Stimulated activated CD8-positive, alpha-beta memory T cell treated with anti-CD3 and anti-CD28 coated beads, Interleukin-2, amount 100 ng/mL, for 1 hour (primary cell): ENCODE data around the gene POLR2L.
A peak's percentile ranks its signal among the peaks of the same experiment; 100 is the strongest.

Experiments
- DNase-seq, 2 donors: peaks; one replicate each; pipeline ENCODE4 v3.0.0-alpha.2; 2020; ENCODE audit warnings: low read depth in 2 of 2

POLR2L gene

DNA sequence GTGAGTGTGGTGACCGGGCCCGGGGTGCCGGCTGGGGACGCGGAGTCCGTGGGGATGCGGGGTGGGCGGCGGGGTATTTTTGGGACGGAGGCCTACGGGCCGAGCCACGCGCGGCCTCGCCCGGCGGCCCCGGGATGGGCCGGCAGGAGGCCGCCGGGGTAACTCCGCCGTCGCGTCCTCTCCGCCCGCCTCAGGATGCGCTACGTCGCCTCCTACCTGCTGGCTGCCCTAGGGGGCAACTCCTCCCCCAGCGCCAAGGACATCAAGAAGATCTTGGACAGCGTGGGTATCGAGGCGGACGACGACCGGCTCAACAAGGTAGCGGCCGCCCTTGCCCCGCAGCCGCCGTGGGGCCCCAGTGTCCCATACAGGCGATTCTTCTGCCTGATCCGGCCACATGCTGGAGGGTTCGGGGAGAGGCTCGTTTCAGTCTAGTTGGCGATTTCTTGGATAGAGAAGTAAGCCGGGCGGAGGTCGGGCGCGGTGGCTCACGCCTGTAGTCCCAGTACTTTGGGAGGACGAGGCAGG is 32.2 kb downstream of the POLR2L start:
- no peak for DNase-seq

DNA sequence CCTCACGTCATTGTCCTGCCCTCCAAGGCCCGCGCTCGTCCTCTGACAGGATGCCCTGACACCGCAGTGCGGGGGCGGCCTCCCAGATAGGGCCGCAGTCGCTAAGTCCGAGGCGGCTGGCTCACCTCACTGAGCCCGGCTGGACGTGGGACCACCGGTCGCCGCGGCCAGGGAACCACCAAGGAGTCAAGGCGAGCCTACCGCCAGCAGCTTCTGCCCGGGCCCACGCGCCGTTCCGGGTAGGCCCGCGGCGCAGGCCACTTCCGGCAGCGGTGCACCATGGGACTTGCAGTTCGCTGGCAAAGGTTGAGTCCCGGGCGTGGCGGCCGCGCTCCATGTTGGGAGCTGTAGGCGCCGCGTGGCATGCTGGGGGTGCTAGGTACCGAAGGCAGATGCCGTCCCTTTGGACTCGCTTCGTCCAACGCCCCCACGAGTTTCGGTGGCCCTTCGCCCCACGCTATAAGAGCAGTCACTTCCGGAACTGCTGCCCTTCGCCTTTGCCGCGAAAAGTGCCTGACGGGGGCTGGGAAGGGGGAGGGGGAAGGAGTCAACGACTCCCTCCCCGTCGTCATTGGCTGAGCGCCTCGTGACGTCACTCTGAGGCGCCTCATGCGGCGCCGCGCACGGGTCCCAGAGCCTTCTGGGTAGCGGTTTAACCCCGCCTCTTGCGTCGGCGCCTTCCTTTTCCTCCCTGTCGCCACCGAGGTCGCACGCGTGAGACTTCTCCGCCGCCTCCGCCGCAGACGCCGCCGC is 32.9 kb downstream of the POLR2L start, which contains the start of gene RPLP2:
Gene RPLP2, plus strand, starts transcription at position 681 of the 753 bp plus-strand sequence. CDS start 268 bp downstream, outside the sequence.
- DNase-seq: peak; percentile 95 to 96

DNA sequence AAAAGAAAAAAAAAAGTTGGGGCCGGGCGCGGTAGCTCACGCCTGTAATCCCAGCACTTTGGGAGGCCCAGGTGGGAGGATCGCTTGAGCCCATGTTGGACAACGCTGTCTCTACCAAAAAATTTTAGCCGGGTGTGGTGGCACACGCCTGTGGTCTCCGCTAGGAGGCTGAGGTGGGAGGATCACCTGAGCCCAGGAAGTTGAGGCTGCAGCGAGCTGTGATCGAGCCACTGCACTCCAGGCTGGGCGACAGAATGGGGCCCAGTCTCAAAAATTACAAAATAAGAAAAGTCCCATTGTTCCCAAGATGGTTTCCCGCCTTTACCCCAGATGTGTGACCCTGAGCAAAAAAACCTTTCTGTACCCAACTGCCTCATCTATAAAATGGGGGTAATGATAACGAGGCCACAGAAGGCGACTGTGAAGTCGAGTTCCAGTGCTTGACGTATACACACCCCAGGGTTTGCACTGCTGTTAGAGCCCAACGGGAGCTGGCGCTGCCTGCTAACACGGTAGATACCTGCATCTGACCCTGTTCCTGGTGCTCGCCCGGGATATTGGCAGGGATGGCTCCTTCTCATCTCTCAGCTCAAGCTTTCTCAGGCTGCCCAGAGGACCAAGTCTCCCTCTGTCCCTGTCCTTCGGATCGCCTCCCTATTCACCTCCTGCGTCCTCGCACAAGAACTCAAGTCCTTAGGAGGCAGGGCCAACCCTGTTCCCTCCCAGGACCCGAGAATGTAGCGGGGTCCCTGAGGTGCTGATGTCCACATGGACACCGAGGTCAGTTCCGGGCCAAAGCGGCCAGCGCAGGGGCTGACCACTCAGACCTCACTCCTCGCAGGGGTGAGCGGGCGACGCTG is 33.7 kb downstream of the POLR2L start:
- DNase-seq: no peak

DNA sequence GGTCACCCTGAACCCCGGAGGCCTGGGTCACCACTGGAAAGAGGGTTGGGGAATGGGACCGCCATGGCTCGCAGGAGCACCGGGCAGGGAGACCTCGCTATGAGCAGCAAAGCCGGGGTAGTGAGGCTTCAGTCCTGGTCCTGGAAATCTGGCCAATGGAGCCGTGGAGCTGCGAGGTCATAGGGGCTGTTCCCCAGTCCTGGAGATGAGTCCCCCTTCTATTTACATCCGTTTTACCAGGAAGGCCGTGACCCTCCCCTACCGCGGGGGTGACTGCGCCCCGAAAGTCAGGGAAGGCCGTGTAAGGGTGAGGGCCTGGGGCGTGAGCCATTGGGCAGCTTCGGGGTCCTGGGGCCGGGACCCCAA is 37.7 kb downstream of the POLR2L start:
- DNase-seq: no peak

DNA sequence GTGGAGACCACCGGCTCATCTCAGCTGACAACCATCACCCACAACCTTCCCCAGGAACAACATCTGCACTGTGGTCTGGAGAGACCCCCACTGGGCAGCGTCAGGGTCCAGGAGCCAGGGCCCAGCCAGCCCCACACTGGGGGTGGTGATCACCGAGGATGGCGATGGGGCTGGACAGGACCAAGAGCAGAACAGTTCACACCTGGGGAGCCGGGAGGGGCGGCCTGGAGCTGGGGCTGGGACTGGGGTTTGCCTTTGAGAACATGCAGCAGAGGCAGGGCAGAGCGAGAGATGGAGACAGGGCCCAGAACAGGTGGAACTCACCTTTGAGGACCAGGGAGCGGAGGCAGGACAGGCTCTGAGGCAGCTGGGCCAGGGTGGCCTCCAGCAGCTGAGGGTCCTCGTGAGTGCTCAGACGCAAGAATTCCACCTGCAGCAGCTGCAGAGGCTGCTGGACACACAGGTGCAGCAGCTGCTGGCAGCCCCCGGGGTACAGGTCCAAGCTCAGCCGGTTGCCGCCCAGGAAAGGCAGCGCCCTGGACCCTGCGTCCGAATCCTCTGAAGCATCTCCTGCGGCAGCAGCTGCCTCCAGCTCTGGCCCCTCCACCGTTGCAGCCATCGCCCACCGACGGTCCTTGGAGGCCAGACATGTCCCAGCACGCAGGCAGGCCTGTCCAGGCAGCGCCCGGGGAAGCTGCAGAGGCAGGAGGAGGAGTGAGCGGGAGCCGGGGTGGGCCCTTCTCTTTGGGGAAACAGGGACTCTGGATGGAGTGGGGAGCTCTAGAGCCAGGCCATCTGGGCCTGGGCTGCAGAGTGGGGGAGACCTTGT is 38.3 kb downstream of the POLR2L start:
- DNase-seq: no peak

DNA sequence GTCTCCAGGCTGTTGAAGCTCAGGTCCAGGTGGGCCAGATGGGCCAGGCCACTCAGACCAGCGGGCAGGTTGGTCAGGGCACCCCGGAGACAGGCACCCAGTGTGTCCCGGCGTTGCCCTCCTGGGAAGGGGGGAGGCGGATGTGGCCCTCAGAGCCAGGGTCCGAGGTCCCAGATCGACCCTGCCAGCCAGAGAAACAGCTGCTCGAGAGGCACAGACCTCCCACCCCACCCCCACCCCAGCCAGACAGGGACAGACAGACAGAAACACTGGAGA is 38.9 kb downstream of the POLR2L start:
- no peak for DNase-seq

DNA sequence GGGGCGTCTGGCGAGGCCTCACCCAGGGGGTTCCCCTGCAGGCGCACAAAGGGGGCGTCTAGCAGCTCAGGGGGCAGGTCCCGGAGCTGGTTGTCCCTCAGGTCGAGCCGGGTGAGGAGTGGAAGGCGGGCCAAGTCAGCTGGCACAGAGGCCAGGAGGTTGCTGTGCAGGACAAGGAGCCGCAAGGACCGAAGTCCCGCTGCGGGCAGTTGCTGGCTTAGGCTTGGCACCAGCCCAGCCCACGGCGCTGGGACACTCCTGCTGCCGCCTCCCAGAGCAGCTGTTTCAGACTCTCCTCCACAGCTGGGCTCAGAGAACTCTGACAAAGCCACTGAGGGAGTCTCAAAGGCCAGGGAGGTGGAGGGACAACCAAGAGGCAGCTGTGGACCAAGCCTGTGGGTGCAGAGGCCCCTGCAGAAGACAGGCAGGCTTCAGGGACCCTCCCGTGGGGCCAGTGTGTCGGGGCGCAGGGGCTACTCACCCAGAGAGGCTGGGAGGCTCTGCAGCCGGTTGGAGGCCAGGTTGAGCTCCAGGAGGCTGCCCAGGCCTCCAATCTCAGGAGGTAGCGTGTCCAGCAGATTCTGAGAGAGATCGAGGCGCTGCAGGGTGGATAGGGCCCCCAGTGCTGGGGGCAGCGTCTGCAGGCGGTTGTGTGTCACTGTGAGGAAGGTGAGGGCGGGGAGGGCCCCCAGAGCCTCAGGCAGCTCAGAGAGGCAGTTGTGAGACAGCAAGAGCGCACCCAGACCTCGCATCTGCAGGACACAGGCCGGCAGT is 39.4 kb downstream of the POLR2L start:
- DNase-seq: no peak

DNA sequence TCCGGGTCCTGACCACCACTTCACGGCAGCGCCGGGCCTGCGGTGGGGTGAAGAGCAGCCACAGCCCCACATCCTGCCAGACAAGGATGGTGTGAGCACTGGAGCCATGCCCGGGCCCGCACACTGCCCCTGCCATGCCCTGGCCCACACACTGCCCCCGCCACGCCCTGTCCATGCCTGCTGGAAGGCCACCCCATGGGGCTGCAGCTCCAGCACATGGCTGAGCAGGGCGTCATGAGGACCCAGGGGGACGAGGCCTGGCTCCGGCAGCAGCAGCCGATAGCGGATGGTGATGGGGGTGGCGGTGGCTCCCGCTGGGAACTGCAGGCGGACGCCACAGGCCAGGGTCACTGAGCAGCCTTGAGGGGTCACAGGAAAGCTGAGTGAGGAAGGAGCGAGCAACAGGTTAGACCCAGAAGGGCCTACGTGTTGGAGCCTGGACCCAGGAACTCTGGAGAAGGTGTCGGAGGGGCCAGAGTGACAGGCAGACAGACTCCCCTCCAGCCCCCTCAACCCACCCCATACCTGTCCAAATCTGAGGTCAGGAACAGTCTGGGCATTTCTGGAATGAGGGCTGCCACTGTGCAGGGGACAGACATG is 40.2 kb downstream of the POLR2L start:
- no peak for DNase-seq

DNA sequence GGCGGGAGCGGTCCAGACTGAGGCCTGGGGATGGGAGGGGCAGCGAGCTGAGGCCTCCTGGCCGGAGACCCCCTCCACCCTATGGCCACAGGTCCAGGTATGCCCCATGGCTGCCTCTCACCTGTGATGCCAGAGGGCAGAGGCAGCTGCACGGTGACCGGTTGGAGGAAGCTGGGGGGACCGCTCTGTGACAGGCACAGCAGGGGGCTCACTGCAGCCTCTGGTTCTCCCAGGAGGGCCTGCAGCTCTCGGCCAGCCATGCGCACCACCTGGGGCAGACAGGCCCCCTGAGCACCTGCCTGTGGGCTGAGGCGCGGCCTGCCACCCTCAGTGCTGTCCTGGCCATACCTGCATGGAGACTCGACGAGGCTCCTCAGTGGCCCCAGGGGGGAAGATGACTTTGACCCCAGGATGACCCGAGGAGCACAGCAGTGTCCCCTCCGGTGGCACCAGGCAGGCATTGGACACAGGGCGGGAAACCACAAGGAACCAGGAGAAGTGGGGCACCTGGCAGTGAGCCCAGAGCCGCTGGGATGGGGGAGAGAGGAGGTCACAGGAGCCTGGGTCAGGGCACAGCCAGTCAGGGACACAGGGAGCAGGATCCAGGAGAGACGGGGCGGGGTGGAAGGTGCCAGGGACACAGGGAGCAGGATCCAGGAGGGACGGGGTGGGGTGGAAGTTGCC is 41.1 kb downstream of the POLR2L start:
- DNase-seq: no peak

DNA sequence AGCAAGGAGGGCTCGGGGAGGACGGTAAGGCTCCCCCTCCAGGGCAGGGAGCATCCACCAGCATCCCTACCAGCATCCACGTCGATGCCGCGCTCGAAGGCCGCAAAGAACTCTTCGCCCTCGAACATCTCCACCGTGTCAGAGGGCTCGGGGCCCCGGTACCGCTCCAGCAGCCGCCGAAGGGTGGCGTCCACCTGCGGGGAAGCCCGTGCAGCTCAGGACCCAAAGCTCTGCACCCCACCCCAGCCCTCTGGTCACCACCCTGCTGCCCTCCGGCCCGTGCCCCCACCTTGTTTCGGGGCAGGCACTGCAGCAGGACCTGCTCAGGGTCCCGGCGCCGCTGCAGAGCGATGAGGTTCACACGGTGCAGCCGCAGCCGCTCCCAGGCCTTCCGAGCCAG is 41.9 kb downstream of the POLR2L start:
- DNase-seq: no peak

DNA sequence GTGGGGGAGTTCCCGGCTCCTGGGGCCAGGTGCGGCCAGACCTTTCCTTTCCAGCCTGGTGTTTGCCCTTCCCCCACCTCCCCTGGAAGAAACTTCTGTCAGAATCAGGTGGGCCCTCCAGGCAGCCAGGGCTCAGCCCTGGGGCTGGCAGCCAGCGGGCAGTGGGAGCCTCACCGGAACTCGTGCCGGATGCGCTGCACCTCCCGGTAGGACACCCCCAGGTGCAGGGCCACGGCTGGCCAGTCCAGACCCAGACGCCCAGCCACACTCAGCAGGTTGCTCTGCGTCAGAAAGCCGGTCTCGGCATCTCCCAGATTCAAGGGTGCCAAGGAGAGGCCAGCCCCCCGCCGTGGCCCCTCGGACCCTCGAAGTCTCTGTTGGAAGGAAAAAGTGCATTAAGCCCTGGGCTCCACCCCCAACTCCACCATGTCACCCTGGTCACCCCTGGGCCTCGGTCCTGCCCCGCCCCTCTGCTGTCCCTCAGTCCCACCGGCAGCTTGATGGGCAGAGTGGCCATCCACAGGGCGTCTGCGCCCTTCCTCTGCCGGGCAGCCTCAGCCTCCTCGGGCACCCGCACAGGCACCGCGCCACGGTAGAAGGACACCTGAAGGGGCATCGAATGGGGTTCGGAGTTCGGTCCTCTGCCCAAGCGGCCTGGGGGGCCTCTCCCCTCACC is 42.5 kb downstream of the POLR2L start:
- no peak for DNase-seq

DNA sequence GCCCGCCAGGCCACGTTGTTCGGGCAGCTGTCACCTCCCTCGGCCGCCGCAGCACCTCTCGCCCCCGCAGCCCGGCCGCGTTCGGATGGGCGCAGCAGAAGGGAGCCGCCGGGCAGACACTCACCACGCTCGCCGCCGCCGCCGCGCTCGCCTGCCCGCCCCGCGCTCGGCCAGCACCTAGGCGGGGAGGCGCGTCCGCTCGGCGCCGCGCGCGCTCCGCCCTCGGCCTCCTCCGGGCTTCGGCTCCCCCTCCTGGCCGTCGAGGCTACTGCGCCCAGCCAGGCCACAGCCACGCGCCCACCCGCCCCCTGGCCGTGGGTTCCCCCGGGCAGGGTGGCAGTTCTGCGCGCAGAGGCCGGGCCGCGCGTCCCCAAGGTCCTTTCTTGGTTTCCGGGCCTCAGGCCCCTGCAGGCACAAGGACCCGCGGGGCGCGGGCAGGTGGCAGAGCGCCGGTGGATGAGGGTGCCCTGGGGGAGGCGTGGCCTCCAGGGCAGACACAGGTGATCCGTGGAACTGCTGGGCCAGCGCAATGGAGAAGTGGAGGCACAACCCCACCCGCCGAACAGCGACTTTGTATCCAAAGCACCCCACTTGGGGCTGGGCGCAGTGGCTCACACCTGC is 44.1 kb downstream of the POLR2L start, which contains the start of gene SLC25A22:
Gene SLC25A22, minus strand, starts transcription at position 189 of the 621 bp plus-strand sequence. CDS start 3,275 bp downstream, outside the sequence.
- peak; percentile 68 for DNase-seq

DNA sequence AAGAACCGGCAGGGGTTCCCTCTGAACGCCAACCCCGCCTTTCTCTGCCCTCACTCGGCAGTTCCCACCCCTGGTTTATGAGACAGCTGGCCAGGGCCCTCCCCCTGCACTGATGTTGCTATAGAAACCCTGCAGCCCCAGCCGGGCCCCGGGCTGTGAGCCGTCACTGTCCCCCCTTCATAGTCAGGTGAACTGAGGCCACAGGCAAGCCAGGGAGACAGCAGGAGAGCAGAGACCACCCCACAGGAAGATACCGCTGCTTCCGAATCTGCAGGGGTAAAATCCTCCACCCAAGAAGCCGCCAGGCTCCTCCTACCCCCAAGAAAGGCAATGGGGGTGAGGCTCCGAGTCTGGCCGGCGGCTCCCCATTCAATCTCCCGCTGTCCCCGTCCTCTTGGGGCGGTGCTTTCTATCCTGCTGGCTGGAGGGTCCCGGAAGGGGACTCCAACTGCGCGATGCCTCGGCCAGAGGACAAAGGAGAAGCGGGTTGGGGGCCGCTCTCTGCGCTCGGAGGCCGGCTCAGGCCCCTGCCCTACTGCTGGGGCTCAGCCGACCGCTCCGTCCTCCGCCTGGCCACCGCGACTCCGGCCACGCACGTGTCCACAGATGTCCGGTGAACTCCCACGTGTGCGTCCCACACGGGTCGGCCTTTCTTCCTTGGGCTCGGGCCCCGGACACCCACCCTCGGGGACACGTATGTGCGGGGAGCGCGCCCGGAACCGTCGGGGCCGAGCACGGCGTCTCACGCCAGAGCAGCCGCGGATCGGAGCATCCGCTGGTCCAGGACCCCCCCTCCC is 44.8 kb downstream of the POLR2L start:
- peak in 1 of 2 donors; percentile 50 for DNase-seq

DNA sequence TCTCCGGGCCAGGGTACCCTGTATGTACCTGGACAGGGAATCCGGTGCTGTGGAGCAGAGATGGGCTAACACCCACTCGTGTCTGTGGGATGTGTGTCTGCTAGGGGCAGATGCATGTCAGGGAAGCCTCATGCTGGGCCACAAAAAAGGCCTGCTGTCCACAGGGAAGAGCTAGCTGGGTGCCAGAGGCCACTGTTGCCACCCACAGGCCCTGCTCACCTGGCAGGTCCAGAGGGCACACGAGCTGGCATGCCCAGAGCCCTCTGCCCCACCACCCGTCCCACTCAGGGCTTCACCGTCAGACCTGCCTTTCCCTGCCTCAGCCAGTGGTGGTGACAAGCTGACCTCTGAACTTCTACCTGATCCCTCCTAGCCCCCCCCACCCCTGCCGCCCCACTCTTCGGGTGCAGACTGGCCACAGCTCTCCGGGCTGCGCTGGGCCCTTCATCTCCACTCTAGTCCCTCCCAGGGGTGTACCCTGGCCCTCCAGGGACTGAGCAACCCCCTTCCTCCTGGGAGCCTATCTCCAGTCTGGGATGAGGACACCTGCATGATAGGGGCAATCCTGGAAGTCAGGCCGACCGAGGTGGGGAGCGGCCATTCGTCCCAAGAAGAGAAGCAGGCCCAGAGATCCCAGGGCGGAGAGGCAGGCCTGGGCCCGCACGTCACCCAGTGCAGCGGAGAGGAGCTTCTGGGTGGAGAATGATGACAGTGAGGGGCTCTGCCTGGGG is 45.6 kb downstream of the POLR2L start:
- no peak for DNase-seq

DNA sequence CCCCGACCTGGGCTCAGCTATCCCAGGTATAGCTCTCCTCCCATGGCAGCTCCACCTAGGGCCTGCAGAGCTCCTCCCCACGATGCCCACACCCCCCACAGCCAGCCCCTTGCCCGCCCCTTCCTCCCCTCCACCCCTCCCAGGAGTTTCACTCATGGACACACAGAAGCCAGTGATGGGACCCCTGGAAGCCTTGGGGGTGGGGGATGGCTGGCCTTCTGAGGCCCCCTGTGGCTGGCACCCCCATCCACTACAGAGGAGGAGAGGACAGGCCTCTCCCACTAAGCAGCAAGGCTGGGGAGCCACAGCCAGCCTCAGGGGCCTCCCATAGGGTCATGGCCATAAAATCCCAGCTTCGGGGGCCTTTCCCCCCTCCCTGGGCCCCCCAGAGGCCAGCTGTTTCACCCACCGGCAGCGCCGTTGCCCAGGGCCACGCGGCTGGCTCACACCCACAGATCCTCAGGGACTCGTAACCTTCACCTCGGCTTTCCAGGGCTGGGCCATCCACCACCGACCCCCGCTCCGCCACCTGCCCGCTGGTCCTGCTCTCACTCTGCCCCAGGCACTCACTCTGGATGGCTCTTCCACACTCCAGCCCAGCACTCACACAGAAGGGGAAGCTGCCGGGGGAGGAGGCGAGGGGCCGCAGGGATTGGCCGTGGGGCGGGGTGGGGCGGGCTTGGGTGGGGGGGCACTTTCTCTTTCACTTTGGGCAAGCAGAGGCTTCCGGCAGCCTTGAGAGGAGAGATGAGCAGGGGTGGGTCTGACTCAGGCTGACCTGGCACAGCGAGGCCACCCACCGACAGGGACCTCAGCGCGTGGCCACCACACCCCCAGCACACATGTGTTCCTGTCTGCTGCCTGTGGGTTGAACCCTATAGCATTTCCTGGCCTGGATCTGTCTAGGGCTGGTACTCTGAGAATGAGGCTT is 46.4 kb downstream of the POLR2L start:
- DNase-seq: peak; percentile 38 to 55
